ENCODE measurements around the gene BCAS1.

DNA sequence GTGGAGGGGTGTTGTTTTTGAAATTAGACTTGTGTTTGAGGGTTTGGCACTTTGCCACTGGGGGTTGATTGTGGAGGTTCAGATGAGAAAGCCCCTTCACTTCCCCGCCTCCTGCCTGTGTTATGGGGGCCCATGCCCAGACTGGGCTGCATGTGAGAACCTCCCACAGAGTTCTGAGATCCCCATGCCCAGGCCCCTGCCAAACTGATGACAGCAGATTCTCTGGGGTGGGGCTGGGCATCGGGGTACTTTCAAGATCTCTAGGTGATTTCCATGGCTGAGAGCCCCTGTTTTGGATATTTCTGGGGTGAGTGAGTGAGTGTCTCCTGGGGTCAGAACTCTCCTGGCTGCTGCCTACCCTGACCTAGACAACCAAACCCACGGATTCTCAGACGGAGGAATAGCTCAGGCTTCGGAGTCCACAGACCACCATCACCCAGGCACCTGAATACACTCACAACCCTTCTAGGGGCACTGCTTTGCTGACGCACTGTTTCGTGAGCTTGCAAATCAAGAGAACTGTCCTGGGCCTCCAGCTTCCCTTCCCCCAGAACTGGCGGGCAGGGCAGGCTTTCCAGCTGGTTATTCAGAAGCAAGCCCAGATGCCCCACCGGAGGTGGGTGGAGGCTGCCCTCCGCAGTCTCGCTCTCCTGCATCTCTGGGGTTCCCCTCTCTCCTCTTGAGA lies 6.3 kb downstream of the BCAS1 start:
- TF ChIP-seq, protein P1, sequence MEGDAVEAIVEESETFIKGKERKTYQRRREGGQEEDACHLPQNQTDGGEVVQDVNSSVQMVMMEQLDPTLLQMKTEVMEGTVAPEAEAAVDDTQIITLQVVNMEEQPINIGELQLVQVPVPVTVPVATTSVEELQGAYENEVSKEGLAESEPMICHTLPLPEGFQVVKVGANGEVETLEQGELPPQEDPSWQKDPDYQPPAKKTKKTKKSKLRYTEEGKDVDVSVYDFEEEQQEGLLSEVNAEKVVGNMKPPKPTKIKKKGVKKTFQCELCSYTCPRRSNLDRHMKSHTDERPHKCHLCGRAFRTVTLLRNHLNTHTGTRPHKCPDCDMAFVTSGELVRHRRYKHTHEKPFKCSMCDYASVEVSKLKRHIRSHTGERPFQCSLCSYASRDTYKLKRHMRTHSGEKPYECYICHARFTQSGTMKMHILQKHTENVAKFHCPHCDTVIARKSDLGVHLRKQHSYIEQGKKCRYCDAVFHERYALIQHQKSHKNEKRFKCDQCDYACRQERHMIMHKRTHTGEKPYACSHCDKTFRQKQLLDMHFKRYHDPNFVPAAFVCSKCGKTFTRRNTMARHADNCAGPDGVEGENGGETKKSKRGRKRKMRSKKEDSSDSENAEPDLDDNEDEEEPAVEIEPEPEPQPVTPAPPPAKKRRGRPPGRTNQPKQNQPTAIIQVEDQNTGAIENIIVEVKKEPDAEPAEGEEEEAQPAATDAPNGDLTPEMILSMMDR (conservative IDR thresholded peaks at IDR 0.05; ENCODE audit: low read length): no peak
- TF ChIP-seq EZH2phosphoT487 (IDR thresholded peaks at IDR 0.05; ENCODE audit: borderline replicate concordance, low read depth, low read length): no peak
